Kidney epithelial cell (primary cell): ENCODE measurements around the gene RAB17. TPM values are rescaled to one million over a fixed set of nuclear protein-coding genes. Genes with fewer than 3 reads are reported as not detected.
A peak's percentile ranks its signal among the peaks of the same experiment; 100 is the strongest.

Source experiments
- DNase-seq: peaks from one replicate; pipeline ENCODE4 v3.0.0-alpha.2; 2010; ENCODE audit warnings: low read depth
- H3K27me3 ChIP-seq: 2 replicates; pipeline ENCODE4 v1.6.0; 2011; ENCODE audit warnings: low read length; ENCODE audit not compliant: control insufficient read depth, insufficient read depth
- H3K36me3 ChIP-seq: 2 replicates; pipeline ENCODE4 v1.5.1; 2011; ENCODE audit warnings: low read length; ENCODE audit not compliant: control insufficient read depth, insufficient read depth
- H3K4me3 ChIP-seq: 2 replicates; pipeline ENCODE4 v1.5.1; 2011; ENCODE audit warnings: low read depth, mild to moderate bottlenecking, control low read depth, low read length
- total RNA-seq: library from RNA; depleted of rRNA; stranded (reverse); fragments of >200 nt; gene quantifications from 2 replicates; pipeline ENCODE4 v1.2.3, GENCODE V29; 2015
- TF ChIP-seq, protein P1 (sequence below): IDR thresholded peaks from 2 replicates; pipeline ENCODE4 v1.5.1; 2011; ENCODE audit warnings: mild to moderate bottlenecking, moderate library complexity, low read length, control low read depth, inconsistent platforms; ENCODE audit not compliant: insufficient read depth, poor library complexity, severe bottlenecking

Gene RAB17
- total RNA-seq, 1 donor from 2014 or later, result 12.1 TPM

DNA sequence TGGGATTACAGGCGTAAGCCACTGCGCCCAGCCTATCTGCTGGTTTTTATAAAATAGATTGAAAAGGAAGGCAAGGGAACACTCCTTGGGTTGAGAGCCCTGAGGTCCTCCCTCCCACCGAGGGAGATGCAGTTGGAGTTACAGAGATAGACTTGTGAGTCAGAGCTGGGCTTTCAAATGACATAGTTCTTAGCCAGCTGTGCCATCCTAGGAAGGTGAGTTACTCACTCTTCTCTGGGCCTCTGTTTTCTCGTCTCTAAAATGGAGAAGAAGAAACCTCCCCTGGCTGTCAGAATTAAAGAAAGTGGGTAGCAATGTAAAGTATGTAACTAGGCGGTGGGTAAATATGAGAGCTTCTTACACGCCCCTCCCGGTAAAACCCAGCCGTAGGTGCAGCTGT, 39.2 kb upstream of the RAB17 start:
- DNase-seq, result peak; percentile 65
- Histone ChIP-seq H3K36me3 (no peaks in the 10 kb centered on the region), H3K4me3 (no peak overlapping the region), H3K27me3 (peaks cover 3% of the 10 kb centered on the region)
- TF ChIP-seq, protein P1, sequence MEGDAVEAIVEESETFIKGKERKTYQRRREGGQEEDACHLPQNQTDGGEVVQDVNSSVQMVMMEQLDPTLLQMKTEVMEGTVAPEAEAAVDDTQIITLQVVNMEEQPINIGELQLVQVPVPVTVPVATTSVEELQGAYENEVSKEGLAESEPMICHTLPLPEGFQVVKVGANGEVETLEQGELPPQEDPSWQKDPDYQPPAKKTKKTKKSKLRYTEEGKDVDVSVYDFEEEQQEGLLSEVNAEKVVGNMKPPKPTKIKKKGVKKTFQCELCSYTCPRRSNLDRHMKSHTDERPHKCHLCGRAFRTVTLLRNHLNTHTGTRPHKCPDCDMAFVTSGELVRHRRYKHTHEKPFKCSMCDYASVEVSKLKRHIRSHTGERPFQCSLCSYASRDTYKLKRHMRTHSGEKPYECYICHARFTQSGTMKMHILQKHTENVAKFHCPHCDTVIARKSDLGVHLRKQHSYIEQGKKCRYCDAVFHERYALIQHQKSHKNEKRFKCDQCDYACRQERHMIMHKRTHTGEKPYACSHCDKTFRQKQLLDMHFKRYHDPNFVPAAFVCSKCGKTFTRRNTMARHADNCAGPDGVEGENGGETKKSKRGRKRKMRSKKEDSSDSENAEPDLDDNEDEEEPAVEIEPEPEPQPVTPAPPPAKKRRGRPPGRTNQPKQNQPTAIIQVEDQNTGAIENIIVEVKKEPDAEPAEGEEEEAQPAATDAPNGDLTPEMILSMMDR, result no peak

DNA sequence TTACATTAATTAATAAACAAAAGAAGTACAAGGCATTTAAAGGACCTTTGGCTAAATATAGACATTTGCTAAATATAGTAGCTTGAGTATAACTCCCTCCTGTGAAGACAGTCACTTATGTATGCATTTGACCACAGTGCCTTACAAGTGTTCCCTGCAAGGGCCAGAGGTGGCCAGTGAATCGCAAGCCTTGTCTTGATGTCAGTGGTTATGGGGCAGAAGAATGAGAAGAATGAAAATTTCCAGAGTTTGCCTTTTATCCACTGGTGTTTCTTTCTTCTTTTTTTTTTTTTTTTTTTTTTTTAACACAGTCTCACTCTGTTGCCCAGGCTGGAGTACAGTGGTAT, 38.6 kb upstream of the RAB17 start:
- H3K27me3 ChIP-seq, result peaks cover 3% of the 10 kb centered on the region
- DNase-seq, result no peak
- TF ChIP-seq, protein P1, result no peak

DNA sequence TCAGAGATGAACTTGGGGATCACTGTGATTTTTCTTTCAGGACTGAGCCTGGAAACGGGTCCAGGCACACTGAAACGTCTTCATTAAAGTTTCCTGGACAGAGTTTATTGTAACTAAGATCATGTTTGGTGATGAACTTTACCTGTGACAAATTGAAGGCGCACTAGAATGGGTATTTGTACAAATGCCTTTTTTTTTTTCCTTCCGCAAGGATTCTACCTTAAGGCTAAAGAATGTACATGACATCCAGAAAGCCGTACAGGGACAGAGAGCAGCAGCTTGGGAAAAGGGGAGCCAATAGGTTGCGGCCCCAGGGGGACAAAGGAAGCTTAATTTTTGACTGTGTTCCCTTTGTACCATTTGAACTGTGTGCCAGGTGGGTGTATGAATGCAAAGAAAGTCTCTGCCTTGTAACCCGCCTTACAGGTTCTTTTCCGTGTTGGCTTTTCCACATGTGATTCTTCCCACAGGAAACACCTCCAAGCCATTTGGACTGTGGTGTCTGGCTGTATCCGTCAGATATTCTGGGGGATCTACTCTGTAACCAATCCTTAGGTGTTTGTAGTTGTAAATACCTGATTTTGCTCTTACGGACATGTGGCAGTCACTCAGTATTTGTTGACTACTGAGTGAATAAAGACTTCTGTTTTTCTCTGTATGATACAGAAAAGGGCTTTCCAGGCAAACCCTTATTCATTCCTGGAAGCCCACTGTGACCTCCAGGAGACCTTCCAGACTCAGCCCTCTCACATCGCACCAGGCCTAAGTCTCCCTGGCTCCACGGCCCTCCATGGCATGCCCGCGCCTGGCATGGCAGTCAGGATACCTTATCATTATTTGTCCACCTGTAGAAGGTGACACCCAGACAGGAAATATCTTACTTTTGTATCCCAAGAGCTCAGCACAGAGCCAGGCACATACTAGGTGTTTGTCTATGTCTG, 38.0 kb upstream of the RAB17 start:
- DNase-seq, result no peak
- Histone ChIP-seq H3K4me3 (peak overlapping the region; percentile 65), H3K27me3 (peaks cover 3% of the 10 kb centered on the region), H3K36me3 (no peaks in the 10 kb centered on the region)
- TF ChIP-seq, protein P1, result no peak

More for the DNA sequence above, 38.6 kb upstream of the RAB17 start:
- H3K36me3 ChIP-seq, result no peaks in the 10 kb centered on the region
- H3K4me3 ChIP-seq, result no peak overlapping the region

DNA sequence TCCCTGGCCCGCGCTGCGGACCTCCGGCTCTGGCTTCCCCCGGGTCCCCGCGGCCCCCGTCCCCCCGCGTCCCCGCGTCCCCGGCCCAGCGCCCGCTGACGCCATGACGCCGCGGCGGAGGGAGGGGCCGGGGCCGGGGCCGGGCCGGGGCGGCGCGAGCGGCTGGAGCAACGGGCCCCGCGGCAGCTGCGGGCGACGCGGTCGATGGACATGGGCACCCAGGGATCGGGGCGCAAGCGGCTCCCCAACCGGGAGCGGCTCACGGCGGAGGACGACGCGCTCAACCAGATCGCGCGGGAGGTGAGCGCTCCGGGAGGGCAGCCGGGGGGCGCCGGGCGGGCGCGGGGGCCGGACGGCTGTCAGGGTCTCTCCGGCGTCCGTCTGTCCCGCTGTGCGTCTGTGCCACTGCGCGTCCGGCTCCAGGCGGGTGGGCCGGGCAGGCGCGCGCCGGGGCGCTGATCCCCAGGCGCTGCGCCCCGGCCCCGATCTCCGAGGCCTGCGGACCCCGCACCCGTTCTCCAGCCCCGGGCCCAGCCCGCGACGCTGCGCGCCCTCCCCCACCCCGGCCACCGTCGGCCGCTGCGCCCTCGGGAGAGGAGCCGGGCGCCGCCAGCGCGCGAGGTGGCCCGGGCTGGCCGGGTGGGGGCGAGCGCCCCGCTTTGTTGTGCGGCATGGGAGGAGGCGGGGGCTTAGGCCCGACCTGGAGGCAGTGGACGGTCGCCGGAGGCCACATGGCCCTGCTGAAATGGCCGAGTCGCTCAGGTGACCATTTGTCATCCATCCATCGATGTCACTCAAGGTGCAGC, 37.1 kb upstream of the RAB17 start, which contains the start of gene LRRFIP1:
Gene LRRFIP1 (plus strand): TSS at position 147 of the 806 bp plus-strand sequence. CDS start 58 bp downstream, at position 205.
- TF ChIP-seq, protein P1, result no peak
- Histone ChIP-seq H3K36me3 (no peaks in the 10 kb centered on the region), H3K27me3 (peaks cover 3% of the 10 kb centered on the region), H3K4me3 (peak within 1 kb of the TSS; percentile 65)
- DNase-seq, result no peak

DNA sequence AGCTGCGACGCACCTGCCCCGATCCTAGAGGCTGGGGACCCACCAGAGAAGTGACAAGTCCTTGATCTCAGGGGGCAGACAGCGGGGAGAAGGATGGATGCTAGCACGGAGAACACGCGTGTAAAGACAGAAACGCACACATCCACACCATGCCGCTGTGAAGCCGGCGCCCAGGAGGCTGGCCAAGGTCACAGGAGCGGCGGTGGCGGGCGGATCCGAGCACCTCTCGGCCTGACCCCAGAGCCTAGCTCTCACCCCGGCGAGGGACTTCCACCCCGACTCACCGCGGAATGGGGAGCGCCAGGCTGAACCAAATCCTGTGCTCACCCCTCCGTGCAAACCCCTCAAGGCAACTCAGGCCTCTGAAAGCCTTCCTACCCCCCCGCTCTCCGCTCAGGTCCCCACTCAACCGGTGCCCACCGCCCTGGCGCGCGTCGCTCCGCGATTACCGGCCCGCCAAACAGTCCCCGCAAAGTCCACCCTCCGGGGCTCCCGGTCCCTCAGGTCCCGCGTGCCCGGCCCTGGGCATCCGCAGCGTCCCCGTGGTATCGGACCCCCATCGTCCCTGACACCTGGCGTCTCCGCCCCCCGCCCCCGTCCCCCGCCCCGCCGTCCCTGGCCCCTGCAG, 36.4 kb upstream of the RAB17 start:
- TF ChIP-seq, protein P1, result no peak
- H3K4me3 ChIP-seq, result peak overlapping the region; percentile 65
- H3K36me3 ChIP-seq, result no peaks in the 10 kb centered on the region
- DNase-seq, result no peak
- peaks cover 3% of the 10 kb centered on the region for H3K27me3 ChIP-seq
